HepG2 (cell line): Measurements from ENCODE around the gene CLDN5. TPM values are rescaled to one million over a fixed set of nuclear protein-coding genes. Genes with fewer than 3 reads are reported as not detected.
"Not testable (repeated sequence)": the region's sequence is repeated elsewhere in the genome, so short reads cannot be mapped to it uniquely, and the experiment has no call there.

Experiments
- ATAC-seq: fragments of 200-7000 bp; cut with Tn5 transposase; 3 replicates; pipeline ENCODE4 v1.9.1; 2020; ENCODE audit warnings: mild to moderate bottlenecking, moderate library complexity
- BruUV-seq: library from RNA; stranded (reverse); fragments of 400-500 nt; replicated peaks from 2 replicates; lab custom pipeline; 2021; lab: Mats Ljungman, UMichigan
- CTCF ChIA-PET: fragments of 300-600 bp; formaldehyde crosslinking; extraction: SDS; loops from one replicate; lab custom pipeline; 2021; ENCODE audit warnings: low total read pairs, inconsistent platforms, low intra/inter-chr PET ratio; lab: Yijun Ruan, JAX
- POLR2A ChIA-PET: fragments of 350-600 bp; sonication (Branson Sonifier 250); formaldehyde crosslinking; loops from one replicate; lab custom pipeline; 2020; ENCODE audit warnings: antibody characterized with exemption, inconsistent platforms; lab: Yijun Ruan, JAX
- DNase-seq: peaks from one replicate; pipeline ENCODE4 v3.0.0-alpha.2; 2015; ENCODE audit warnings: low spot score
- FAIRE-seq: peaks from 3 replicates; lab custom pipeline; 2011; peaks lifted over from hg19 to GRCh38; lab: Jason Lieb, UNC
- H2AFZ ChIP-seq: one replicate; pipeline ENCODE4 v1.6.1; 2011; ENCODE audit warnings: low read length, inconsistent platforms
- H3K27ac ChIP-seq: fragments of 300-600 bp; 3 replicates; pipeline ENCODE4 v1.8.0; 2011; ENCODE audit warnings: mixed run types, mild to moderate bottlenecking, mixed read lengths, low read length, inconsistent platforms; ENCODE audit not compliant: insufficient read depth; ENCODE audit errors: extremely low read length
- H3K27me3 ChIP-seq, 2 experiments: fragments of 200-600 bp in 1 of 2; 2 replicates in 1 of 2; 3 replicates in 1 of 2; pipeline versions ENCODE4 v1.6.0 to v1.8.0; 2011; ENCODE audit warnings: low read length in 2 of 2, mild to moderate bottlenecking in 2 of 2, moderate library complexity in 2 of 2, inconsistent platforms in 1 of 2; ENCODE audit not compliant: insufficient read depth in 2 of 2, control insufficient read depth in 1 of 2
- H3K36me3 ChIP-seq, 2 experiments: fragments of 200-600 bp in 1 of 2; replicated peaks in 1 of 2; 2 replicates in 1 of 2; 3 replicates in 1 of 2; pipeline versions ENCODE4 v1.5.1 to v1.8.0; 2011; ENCODE audit warnings: low read length in 2 of 2, inconsistent platforms in 1 of 2; ENCODE audit not compliant: insufficient read depth in 2 of 2, control insufficient read depth in 1 of 2
- H3K4me1 ChIP-seq: 2 replicates; pipeline ENCODE4 v1.5.1; 2012; ENCODE audit warnings: low read length, inconsistent platforms; ENCODE audit not compliant: insufficient read depth
- H3K4me2 ChIP-seq: 2 replicates; pipeline ENCODE4 v1.6.0; 2011; ENCODE audit warnings: low read depth, low read length, inconsistent platforms
- H3K4me3 ChIP-seq, 3 experiments: fragments of 200-600 bp in 1 of 3; sonication (generic), shearing (Covaris generic) in 1 of 3; replicated peaks in 1 of 3; 2 replicates each; pipeline ENCODE4 v1.5.1; 2011 to 2016; ENCODE audit warnings: low read length in 3 of 3, inconsistent platforms in 2 of 3, low read depth in 2 of 3, mild to moderate bottlenecking in 2 of 3, control low read depth in 1 of 3, mixed read lengths in 1 of 3; ENCODE audit not compliant: insufficient read depth in 1 of 3
- H3K79me2 ChIP-seq: one replicate; pipeline ENCODE4 v1.6.1; 2011; ENCODE audit warnings: low read length, inconsistent platforms; ENCODE audit not compliant: insufficient read depth
- H3K9ac ChIP-seq: 2 replicates; pipeline ENCODE4 v1.6.0; 2011; ENCODE audit warnings: mild to moderate bottlenecking, low read depth, low read length, inconsistent platforms; ENCODE audit not compliant: insufficient read depth
- H3K9me3 ChIP-seq: 2 replicates; pipeline ENCODE4 v1.5.1; 2012; ENCODE audit warnings: mild to moderate bottlenecking, low read length
- H4K20me1 ChIP-seq: 2 replicates; pipeline ENCODE4 v1.6.0; 2011; ENCODE audit warnings: inconsistent platforms, mild to moderate bottlenecking, low read length, moderate library complexity; ENCODE audit not compliant: insufficient read depth
- CREM ChIP-seq, 2 experiments: sonication (generic) in 1 of 2; formaldehyde crosslinking in 1 of 2; IDR thresholded peaks; 2 replicates each; pipeline versions ENCODE4 v1.4.0 to v1.6.1; 2016 to 2020; ENCODE audit warnings: antibody characterized with exemption in 1 of 2, mild to moderate bottlenecking in 1 of 2, missing genetic modification reagents in 1 of 2
- ELK4 ChIP-seq: sonication (generic); formaldehyde crosslinking; IDR thresholded peaks from 2 replicates; pipeline ENCODE4 v1.9.0; 2021; ENCODE audit warnings: missing genetic modification reagents, borderline replicate concordance
- ZNF10 ChIP-seq: sonication (generic); formaldehyde crosslinking; IDR thresholded peaks from 2 replicates; pipeline ENCODE4 v1.4.0; 2020; ENCODE audit warnings: mild to moderate bottlenecking, low read depth, missing genetic modification reagents, borderline replicate concordance
- ZNF605 ChIP-seq: sonication (generic); formaldehyde crosslinking; IDR thresholded peaks from 2 replicates; pipeline ENCODE4 v1.8.0; 2022; ENCODE audit warnings: mild to moderate bottlenecking, missing genetic modification reagents
- WGBS: methylation state at CpG from one replicate; pipeline ENCODE4 v1.1.6; 2017; ENCODE audit warnings: low lambda C conversion rate; 5-methylcytosine and 5-hydroxymethylcytosine counted together
- in situ Hi-C: cut with HindIII; loops from 2 replicates; pipeline ENCODE4 v1.10.0; 2017; ENCODE audit warnings: low pct_unique_long_range_greater_than_20kb; ENCODE audit not compliant: extremely low pct_ligation_motif_present
- intact Hi-C: fragments of 100-400 bp; cut with micrococcal nuclease; formaldehyde crosslinking; loops from one replicate; pipeline ENCODE4 v1.10.0; 2022; ENCODE audit not compliant: unreplicated experiment
- polyA plus RNA-seq, 8 experiments: library from polyadenylated mRNA; depleted of rRNA in 3 of 8; stranded (reverse) in 7 of 8; unstranded in 1 of 8; fragments of >200 nt; fragmentation: Illumina TruSeq in 4 of 8; extraction: Trizol in 4 of 8; gene quantifications; 2 replicates each; pipeline versions ENCODE4 v1.2.1 to v1.2.3, GENCODE V29; 2011 to 2016; ENCODE audit warnings: low read depth in 4 of 8, missing spikeins in 1 of 8, mixed read lengths in 1 of 8; ENCODE audit not compliant: insufficient read depth in 1 of 8
- total RNA-seq, 5 experiments: library from RNA; depleted of rRNA; stranded (reverse); fragments of >200 nt; fragmentation: Illumina TruSeq; extraction: Trizol; gene quantifications; 2 replicates each; pipeline ENCODE4 v1.2.3, GENCODE V29; 2016; ENCODE audit warnings: low read depth in 1 of 5

The CLDN5 gene
- total and polyA plus RNA-seq, 2 of the 13 experiments (the other 11 are each of a cell fraction or from before 2014, with no cell fraction given) = not detected

DNA sequence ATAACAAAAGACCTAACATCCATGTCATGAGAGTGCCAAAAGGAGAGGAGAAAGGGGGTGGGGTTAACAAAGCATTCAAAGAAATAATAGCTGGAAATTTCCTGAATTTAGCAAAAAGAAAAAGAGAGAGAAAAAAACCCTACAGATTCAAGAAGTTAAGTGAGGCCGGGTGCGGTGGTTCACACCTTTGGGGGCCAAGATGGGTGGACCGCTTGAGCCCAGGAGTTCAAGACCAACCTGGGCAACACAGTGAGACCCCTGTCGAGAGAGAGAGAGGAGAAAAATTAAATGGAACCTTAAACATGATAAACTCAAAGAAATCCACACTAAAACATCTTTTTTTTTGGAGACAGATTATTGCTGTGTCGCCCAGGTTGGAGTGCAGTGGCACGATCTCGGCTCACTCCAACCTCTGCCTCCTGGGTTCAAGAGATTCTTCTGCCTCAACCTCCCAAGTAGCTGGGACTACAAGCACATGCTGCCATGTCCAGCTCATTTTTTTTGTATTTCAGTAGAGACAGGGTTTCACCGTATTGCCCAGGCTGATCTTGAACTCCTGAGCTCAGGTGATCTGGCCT is 8.9 kb upstream of the CLDN5 start:
- Histone ChIP-seq H3K9me3 (no peaks in the 10 kb centered on the region), H3K4me2 (no peak overlapping the region), H3K4me1 (no peaks in the 10 kb centered on the region)
- intact Hi-C loops = no loop called here
- DNase-seq (no peak), FAIRE-seq (no peak)
- WGBS = 42% methylated on average over 8 of the region's 8 CpGs
- TF ChIP-seq ZNF10 (CRISPR knock-in tag) = no peak
- no peak for TF ChIP-seq CREM (IDR thresholded peaks at IDR 0.05)
- TF ChIP-seq CREM (CRISPR knock-in tag; IDR thresholded peaks at IDR 0.05) = no peak
- TF ChIP-seq ELK4 = no peak
- TF ChIP-seq ZNF605 = no peak
- TF ChIP-seq, all 625 proteins: peak for 0
- CTCF ChIA-PET = no interaction called here
- H2AFZ ChIP-seq = no peak overlapping the region
- no peaks in the 10 kb centered on the region for H4K20me1 ChIP-seq
- no peak overlapping the region for H3K4me3 ChIP-seq
- H3K36me3 ChIP-seq = no peaks in the 10 kb centered on the region
- H3K27me3 ChIP-seq = 0 out of 5 replicates have a peak, but pooled peaks cover 0 to 10% of the 10 kb centered on the region in 2 experiments
- in situ Hi-C loops = no loop called here
- H3K79me2 ChIP-seq = no peaks in the 10 kb centered on the region
- no peak overlapping the region for H3K9ac ChIP-seq
- no peak for ATAC-seq
- H3K27ac ChIP-seq = no peak overlapping the region
- POLR2A ChIA-PET = no interaction called here
- BruUV-seq = no TSS peak

- H3K27ac ChIP-seq, BruUV-seq, DNase-seq, in situ Hi-C loops, POLR2A ChIA-PET, H2AFZ ChIP-seq, H3K79me2 ChIP-seq, H3K9me3 ChIP-seq, H3K36me3 ChIP-seq, ATAC-seq, FAIRE-seq, H3K4me2 ChIP-seq, H3K9ac ChIP-seq, H3K4me1 ChIP-seq, CTCF ChIA-PET, intact Hi-C loops, H4K20me1 ChIP-seq, H3K4me3 ChIP-seq: not testable (repeated sequence)
- WGBS = 51% methylated on average over 6 of the region's 6 CpGs
- H3K27me3 ChIP-seq = peaks cover 0 to 22% of the 10 kb centered on the region in 2 experiments; a peak in 1 of 5 replicates
Observed at GRCh38 chr22:19531327-19531726, 7.1 kb upstream of the CLDN5 start.
